Measurements from ENCODE around the gene WRAP73.

WRAP73 gene

GRCh38 chr1:3649342-3650247, at the start of gene WRAP73:
TSS of gene WRAP73 (minus strand) at chr1:3650103. CDS start at chr1:3649999, 104 bp downstream.
- peaks cover 25% of the 10 kb centered on the region for H3K27me3 Mint-ChIP-seq
- peak; percentile 95 for ATAC-seq (replicated peaks; ENCODE audit: extremely low read depth, poor library complexity, severe bottlenecking)

GRCh38 chr1:3699596-3699995, 49.7 kb upstream of the WRAP73 start:
- Mint-ChIP-seq H3K27ac (ENCODE audit: low read depth) (no peak overlapping the region), H3K4me1 (peaks cover 17% of the 10 kb centered on the region), H3K9me3 (no peaks in the 10 kb centered on the region), H3K36me3 (ENCODE audit: insufficient read depth) (peaks cover 2% of the 10 kb centered on the region), H3K27me3 (peaks cover 43% of the 10 kb centered on the region), H3K4me3 (no peak overlapping the region)
- ATAC-seq (replicated peaks; ENCODE audit: extremely low read depth, poor library complexity, severe bottlenecking), result no peak
- DNase-seq (ENCODE audit: low spot score in 2 of 2), result no peak

More at GRCh38 chr1:3649342-3650247, at the start of gene WRAP73:
- Mint-ChIP-seq H3K27ac (ENCODE audit: low read depth) (peak within 1 kb of the TSS; percentile 25), H3K36me3 (ENCODE audit: insufficient read depth) (peaks cover 12% of the 10 kb centered on the region), H3K9me3 (no peaks in the 10 kb centered on the region), H3K4me3 (peak within 1 kb of the TSS; percentile 76), H3K4me1 (peaks cover 23% of the 10 kb centered on the region)
- DNase-seq (ENCODE audit: low spot score in 2 of 2), result peak; percentile 70 to 76

- Mint-ChIP-seq H3K4me1 (peaks cover 12% of the 10 kb centered on the region), H3K36me3 (ENCODE audit: insufficient read depth) (peaks cover 2% of the 10 kb centered on the region), H3K27ac (ENCODE audit: low read depth) (no peak overlapping the region), H3K4me3 (no peak overlapping the region), H3K27me3 (peaks cover 43% of the 10 kb centered on the region), H3K9me3 (no peaks in the 10 kb centered on the region)
- ATAC-seq (replicated peaks; ENCODE audit: extremely low read depth, poor library complexity, severe bottlenecking) (no peak), DNase-seq (ENCODE audit: low spot score in 2 of 2) (no peak)
Observed at GRCh38 chr1:3698660-3699408, 48.9 kb upstream of the WRAP73 start.

- peaks cover 12% of the 10 kb centered on the region for H3K4me1 Mint-ChIP-seq
- no peak overlapping the region for H3K4me3 Mint-ChIP-seq
- H3K27me3 Mint-ChIP-seq, result peaks cover 43% of the 10 kb centered on the region
- H3K9me3 Mint-ChIP-seq, result no peaks in the 10 kb centered on the region
- no peak for ATAC-seq (replicated peaks; ENCODE audit: extremely low read depth, poor library complexity, severe bottlenecking)
- no peak overlapping the region for H3K27ac Mint-ChIP-seq (ENCODE audit: low read depth)
- peaks cover 2% of the 10 kb centered on the region for H3K36me3 Mint-ChIP-seq (ENCODE audit: insufficient read depth)
- no peak for DNase-seq (ENCODE audit: low spot score in 2 of 2)
Observed at GRCh38 chr1:3697810-3698209, 47.9 kb upstream of the WRAP73 start.

GRCh38 chr1:3697104-3697503, 47.2 kb upstream of the WRAP73 start:
- DNase-seq (ENCODE audit: low spot score in 2 of 2) (no peak), ATAC-seq (replicated peaks; ENCODE audit: extremely low read depth, poor library complexity, severe bottlenecking) (no peak)
- no peaks in the 10 kb centered on the region for H3K9me3 Mint-ChIP-seq
- H3K4me1 Mint-ChIP-seq, result peaks cover 12% of the 10 kb centered on the region
- H3K36me3 Mint-ChIP-seq (ENCODE audit: insufficient read depth), result peaks cover 2% of the 10 kb centered on the region
- no peak overlapping the region for H3K27ac Mint-ChIP-seq (ENCODE audit: low read depth)
- H3K27me3 Mint-ChIP-seq, result peaks cover 43% of the 10 kb centered on the region
- H3K4me3 Mint-ChIP-seq, result no peak overlapping the region

GRCh38 chr1:3696689-3697088, 46.8 kb upstream of the WRAP73 start:
- ATAC-seq (replicated peaks; ENCODE audit: extremely low read depth, poor library complexity, severe bottlenecking), result no peak
- Mint-ChIP-seq H3K9me3 (no peaks in the 10 kb centered on the region), H3K27ac (ENCODE audit: low read depth) (no peak overlapping the region), H3K27me3 (peaks cover 43% of the 10 kb centered on the region), H3K4me1 (peaks cover 12% of the 10 kb centered on the region), H3K36me3 (ENCODE audit: insufficient read depth) (peaks cover 3% of the 10 kb centered on the region), H3K4me3 (no peak overlapping the region)
- no peak for DNase-seq (ENCODE audit: low spot score in 2 of 2)

GRCh38 chr1:3695326-3696217, 45.7 kb upstream of the WRAP73 start:
- H3K4me1 Mint-ChIP-seq, result peaks cover 12% of the 10 kb centered on the region
- no peak overlapping the region for H3K27ac Mint-ChIP-seq (ENCODE audit: low read depth)
- peaks cover 2% of the 10 kb centered on the region for H3K36me3 Mint-ChIP-seq (ENCODE audit: insufficient read depth)
- peak overlapping the region; percentile 48 for H3K4me3 Mint-ChIP-seq
- peaks cover 43% of the 10 kb centered on the region for H3K27me3 Mint-ChIP-seq
- ATAC-seq (replicated peaks; ENCODE audit: extremely low read depth, poor library complexity, severe bottlenecking) (no peak), DNase-seq (ENCODE audit: low spot score in 2 of 2) (no peak)
- no peaks in the 10 kb centered on the region for H3K9me3 Mint-ChIP-seq

- H3K27ac Mint-ChIP-seq (ENCODE audit: low read depth), result no peak overlapping the region
- no peak overlapping the region for H3K4me3 Mint-ChIP-seq
- no peaks in the 10 kb centered on the region for H3K9me3 Mint-ChIP-seq
- H3K27me3 Mint-ChIP-seq, result peaks cover 27% of the 10 kb centered on the region
- peaks cover 2% of the 10 kb centered on the region for H3K36me3 Mint-ChIP-seq (ENCODE audit: insufficient read depth)
- peaks cover 12% of the 10 kb centered on the region for H3K4me1 Mint-ChIP-seq
- no peak for ATAC-seq (replicated peaks; ENCODE audit: extremely low read depth, poor library complexity, severe bottlenecking)
- DNase-seq (ENCODE audit: low spot score in 2 of 2), result no peak
Observed at GRCh38 chr1:3693321-3693720, 43.4 kb upstream of the WRAP73 start.

- Mint-ChIP-seq H3K4me1 (peaks cover 12% of the 10 kb centered on the region), H3K9me3 (no peaks in the 10 kb centered on the region), H3K4me3 (no peak overlapping the region), H3K36me3 (ENCODE audit: insufficient read depth) (peaks cover 2% of the 10 kb centered on the region), H3K27ac (ENCODE audit: low read depth) (no peak overlapping the region), H3K27me3 (peaks cover 20% of the 10 kb centered on the region)
- DNase-seq (ENCODE audit: low spot score in 2 of 2) (no peak), ATAC-seq (replicated peaks; ENCODE audit: extremely low read depth, poor library complexity, severe bottlenecking) (no peak)
Observed at GRCh38 chr1:3692598-3692997, 42.7 kb upstream of the WRAP73 start.

GRCh38 chr1:3691421-3692204, 41.7 kb upstream of the WRAP73 start:
- Mint-ChIP-seq H3K36me3 (ENCODE audit: insufficient read depth) (peaks cover 2% of the 10 kb centered on the region), H3K9me3 (no peaks in the 10 kb centered on the region), H3K27me3 (peaks cover 10% of the 10 kb centered on the region), H3K4me3 (no peak overlapping the region), H3K27ac (ENCODE audit: low read depth) (no peak overlapping the region), H3K4me1 (peaks cover 12% of the 10 kb centered on the region)
- DNase-seq (ENCODE audit: low spot score in 2 of 2) (no peak), ATAC-seq (replicated peaks; ENCODE audit: extremely low read depth, poor library complexity, severe bottlenecking) (no peak)

GRCh38 chr1:3690282-3691065, 40.6 kb upstream of the WRAP73 start:
- ATAC-seq (replicated peaks; ENCODE audit: extremely low read depth, poor library complexity, severe bottlenecking), result no peak
- no peak overlapping the region for H3K27ac Mint-ChIP-seq (ENCODE audit: low read depth)
- H3K27me3 Mint-ChIP-seq, result no peaks in the 10 kb centered on the region
- peaks cover 2% of the 10 kb centered on the region for H3K36me3 Mint-ChIP-seq (ENCODE audit: insufficient read depth)
- no peak overlapping the region for H3K4me3 Mint-ChIP-seq
- H3K4me1 Mint-ChIP-seq, result peaks cover under 1% of the 10 kb centered on the region
- DNase-seq (ENCODE audit: low spot score in 2 of 2), result no peak
- no peaks in the 10 kb centered on the region for H3K9me3 Mint-ChIP-seq
